Stimulated activated CD8-positive, alpha-beta memory T cell treated with anti-CD3 and anti-CD28 coated beads, Interleukin-15, amount 100 ng/mL, for 24 hours (primary cell): ENCODE results near the gene PSMC2.
"Not testable (repeated sequence)": the region's sequence is repeated elsewhere in the genome, so short reads cannot be mapped to it uniquely, and the experiment has no call there.

Experiments
- DNase-seq: peaks from one replicate; pipeline ENCODE4 v3.0.0-alpha.2; 2020; ENCODE audit warnings: low read depth

The PSMC2 gene

DNA sequence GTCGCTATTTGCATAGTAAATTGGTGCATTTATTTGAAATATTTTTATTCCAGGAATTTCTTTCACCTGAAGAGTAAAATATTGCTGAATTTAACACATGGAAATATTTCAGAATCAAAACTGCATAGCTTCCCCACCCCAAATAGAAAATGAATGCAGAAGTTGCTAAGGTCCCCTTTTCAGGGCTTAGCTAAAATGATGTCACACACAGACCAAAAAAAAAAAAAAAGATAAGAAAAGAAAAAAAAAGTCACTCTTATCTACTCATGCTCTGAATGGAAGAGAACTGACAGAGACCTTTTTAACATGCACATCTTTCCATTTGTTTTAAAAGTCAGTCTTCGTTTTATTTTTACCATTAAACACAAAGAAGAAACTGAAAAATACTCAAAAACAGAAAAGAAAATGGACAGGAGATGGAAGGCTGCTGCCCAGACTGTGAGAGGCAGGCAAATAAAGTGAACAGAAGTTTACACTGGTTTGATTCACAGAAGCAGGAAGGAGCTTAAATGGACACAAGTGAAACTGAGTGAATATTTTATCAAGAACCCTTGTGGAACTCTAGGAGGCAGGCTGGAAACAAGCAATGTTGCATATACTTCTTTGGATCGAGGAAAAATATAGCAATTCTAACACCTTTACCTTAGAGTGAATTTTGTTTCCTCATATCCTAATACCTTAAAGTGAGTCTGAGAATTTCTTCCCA lies 32.0 kb downstream of the PSMC2 start:
- no peak for DNase-seq

DNA sequence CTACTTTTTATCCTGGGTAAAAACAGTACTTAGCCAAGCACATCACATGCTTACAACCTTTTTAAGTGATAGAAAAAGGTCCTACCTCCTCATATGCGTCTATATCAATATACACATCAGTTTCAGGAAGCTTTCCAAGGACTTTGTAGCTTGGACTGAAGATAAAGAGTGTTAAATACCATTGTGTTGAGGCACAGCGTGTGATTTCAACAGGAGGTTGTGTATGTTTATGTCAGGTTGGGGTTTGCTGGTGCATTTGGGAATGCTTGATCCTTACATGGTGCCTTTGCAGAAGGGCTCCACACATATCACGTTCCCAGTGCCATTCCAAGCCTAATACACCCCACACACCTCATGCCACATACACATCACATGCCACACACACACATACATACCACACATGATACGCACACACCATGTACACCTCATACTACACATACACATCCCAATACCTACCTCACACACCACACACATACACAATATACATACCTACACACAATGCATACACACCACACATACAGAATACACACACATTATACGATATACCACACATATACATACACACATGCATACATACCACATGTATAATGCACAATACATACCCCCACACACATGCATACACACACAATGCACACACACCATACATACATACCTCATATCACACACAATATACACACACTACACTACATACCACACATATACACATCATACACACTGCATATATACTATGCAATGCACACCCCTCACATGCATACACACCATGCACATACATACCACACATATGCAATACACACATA lies 33.1 kb downstream of the PSMC2 start:
- DNase-seq = no peak

DNA sequence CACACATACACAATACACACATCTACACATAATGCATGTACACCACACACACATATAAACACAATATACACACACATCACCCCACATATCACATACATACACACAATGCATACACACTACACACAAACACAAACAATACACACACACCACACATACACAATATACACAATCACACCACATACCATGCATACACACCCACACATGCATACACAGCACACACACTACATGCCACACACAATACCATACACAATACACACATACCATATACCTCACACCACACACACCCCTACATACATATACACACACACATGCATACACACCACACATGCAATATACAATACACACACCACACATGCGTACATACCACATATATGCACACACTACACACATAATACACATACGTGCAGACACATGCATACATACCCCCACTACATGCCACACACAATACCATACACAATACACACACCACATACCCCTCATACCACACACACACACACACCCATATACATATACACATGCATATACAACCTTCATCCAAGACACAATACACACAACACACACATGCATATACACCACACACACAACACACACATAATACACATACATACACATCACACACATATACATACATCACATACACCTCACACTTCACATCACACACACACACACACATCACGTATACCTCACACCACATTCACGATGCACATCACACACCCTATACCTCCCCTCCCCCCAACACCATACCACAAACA lies 34.0 kb downstream of the PSMC2 start:
- DNase-seq = no peak

DNA sequence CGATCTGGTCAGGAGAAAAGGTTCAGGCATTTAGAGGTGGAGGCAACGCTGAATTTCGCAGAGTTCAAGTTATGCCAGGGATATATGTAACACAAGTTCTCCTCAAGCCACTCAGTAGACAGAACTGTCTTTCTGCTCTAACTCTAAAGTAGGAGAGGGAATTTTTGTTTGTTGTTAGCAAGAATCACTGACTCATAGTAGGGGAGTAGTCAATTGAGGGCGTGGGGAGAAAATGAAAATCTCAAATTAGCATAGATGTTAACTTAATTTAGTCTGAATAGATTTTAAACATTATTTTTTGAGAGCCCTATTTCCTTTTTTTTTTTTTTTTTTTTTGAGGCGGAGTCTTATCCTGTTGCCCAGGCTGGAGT lies 34.6 kb downstream of the PSMC2 start:
- no peak for DNase-seq

DNA sequence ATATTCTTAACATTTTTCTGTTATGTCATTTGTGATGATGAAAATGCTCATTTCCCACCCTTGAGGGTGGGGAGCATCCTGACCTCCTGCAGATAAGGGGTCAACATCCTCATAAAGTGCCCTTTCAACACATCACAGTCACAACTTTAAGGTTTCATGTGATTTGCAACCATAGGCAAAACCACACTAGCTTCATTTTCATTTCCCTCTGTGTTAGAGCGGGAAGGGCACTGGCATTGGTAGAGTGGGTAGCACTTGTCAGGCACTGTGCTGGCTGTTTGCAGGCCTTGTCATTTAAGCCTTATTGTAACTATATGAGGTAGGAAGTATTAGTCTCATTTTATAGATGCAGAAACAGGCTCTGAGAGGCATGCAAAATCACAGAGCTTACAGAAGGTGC lies 39.8 kb downstream of the PSMC2 start:
- DNase-seq = no peak

DNA sequence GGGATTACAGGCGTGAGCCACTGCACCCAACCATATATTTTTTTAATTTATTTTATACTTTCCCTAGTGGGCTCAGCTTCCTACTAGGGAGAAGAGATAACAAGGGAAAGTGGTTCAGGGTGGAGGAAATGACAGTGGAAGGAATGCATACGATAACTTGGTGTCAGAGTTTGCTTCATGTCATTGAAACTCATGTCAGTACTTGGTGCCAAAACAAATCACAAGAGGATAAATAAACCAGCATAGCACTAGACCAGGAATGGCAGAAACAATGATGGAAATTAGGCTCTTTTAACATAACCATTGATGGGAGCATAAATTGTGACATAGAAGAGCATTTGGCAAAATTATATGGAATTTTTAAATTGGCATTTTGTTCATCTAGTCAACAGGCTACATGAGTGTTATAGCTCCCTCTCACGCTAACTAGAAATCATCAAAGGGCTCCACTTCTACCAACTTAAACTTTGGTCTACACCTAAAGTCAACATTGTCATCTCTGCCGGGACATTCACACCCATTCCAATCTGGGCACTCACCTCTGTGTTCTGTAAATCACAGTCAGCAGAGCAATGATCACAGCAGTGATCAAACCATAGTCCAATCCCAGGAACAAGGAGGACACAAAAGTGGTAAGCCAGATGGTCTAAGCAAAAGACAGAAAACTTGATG lies 41.2 kb downstream of the PSMC2 start:
- no peak for DNase-seq

DNA sequence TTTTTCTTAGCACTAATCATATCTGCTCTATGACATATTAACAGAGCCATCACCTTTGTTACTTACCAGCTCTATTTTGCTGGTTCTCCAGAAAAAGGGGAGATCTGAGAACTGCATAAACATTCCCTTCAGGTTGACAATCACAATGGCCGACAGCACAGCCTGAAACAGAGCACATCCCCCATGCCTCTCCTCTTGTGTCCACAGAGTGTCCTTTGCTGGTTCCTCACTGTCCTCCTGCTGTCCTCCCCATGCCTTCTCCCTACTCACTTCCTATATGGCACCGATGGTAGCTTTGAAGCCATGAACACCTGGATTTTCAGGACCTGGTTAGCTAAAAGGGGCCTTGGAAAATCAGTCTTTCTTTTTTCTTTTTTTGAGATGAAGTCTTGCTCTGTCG lies 41.8 kb downstream of the PSMC2 start:
- DNase-seq = no peak

DNA sequence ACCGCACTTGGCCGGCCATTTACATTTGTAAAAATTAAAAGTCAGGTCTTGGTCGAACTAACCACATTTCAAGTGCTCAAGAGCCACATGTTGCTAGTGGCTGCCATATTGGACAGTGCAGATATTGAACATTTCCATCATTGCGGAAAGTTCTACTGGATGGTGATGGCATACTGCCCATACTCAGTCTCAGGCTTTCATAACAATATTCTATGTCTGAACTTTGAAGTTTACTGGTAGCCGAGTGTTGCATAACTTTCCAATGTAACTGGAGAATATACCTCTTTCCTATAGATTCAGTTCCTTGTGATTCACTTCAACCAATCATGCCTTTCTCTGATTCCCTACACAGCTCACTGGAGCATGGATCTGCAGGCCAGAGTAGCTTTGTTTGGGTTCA lies 43.7 kb downstream of the PSMC2 start:
- DNase-seq = no peak

DNA sequence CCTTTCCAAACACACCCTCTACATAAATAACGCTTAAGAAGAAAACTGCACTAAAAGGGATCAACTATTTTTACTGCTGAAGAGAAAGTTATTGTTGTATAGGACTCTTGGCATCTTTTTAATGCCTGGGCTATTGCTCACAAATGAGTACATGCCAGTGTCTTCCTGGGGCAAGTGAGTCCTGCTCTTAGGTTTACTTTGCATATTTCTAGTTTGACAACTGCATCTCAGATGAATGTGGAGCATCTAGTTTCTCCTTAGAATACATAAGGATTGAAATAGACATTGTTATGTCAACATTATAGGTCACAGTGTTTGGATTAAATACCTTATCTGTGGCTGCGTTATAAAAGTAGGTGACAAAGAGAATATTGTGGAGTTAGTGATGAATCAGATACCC lies 44.5 kb downstream of the PSMC2 start:
- no peak for DNase-seq

DNA sequence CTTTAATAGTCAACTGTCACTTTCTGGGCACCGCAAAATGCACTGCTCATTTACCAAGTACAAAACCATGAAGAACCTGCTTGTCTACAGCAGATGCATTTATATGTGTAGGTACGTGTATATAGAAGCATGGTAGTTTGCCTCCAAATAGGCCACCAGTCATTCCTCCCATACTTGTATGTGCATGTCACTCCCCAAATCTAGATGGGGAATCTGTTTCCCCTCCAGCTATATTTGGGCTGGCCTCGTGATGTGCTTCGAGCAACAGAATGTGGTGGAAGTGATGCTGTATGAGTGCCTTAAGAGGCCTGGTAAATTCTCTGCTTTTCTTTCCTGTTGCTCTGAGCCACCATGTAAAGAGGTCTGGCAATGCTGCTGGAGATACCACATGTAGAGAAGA lies 47.1 kb downstream of the PSMC2 start:
- no peak for DNase-seq

DNA sequence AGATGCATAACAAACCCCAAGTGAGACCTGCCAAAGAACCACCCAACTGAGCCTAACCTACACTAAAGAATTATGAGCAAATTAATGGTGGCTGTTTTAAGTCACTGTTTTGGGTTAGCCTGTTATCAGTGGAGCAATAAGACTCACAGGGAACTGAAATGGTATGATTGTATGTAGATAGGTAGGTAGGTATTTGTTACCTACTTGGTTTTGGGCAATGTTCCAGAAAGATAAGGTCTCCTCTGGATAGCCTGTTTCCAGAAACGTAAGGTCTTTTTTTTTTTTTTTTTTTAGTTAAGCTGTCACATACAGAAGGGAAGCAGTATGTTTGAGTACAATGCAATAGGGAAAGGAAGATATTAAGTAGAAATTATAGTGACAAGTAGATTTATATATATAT lies 47.6 kb downstream of the PSMC2 start:
- DNase-seq = no peak

DNA sequence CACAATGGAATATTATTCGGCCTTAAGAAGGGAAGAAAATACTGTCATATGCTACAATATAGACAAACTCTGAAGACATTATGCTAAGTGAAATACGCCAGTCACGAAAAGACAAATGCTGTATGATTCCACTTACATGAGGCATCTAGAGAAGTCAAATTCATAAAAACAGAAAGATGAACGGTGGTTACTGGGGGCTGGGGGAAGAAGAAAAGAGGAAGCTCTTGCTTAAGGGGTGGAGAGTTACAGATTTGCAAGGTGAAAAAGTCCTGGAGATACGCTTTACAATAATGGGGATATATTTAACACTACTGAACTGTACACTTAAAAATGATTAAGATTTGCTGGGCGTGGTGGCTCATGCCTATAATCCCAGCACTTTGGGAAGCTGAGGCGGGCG lies 49.0 kb downstream of the PSMC2 start:
- no peak for DNase-seq

DNA sequence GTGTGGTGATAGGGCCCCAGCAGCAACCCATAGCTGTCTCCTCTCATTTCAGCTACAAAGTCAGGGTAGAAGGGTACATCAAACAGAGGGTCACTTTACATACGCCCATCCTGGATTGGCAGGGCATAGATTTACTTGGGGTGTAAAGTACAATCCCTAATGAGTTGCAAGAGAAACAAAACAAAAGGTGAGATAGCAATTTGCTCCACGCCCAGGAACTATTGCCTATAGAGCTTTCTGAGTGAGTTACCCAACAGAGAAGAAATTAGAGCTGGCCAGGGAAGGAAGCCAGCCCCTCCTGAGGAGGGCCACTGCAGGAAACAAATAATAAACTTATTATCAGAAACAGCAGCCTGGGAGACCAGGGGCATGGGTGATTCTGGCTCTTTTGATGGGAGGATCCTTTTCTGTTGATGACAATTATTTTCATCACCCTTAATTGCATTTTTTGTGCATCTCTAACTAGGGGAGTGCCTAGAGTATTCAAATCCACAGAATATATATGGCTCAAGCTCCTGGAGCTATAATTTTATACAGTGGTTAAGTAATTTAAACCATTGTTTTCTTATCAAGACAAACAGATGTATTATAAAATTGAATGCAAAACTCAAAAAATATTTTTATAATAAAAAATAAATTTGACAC lies 51.2 kb downstream of the PSMC2 start:
- DNase-seq = no peak

DNA sequence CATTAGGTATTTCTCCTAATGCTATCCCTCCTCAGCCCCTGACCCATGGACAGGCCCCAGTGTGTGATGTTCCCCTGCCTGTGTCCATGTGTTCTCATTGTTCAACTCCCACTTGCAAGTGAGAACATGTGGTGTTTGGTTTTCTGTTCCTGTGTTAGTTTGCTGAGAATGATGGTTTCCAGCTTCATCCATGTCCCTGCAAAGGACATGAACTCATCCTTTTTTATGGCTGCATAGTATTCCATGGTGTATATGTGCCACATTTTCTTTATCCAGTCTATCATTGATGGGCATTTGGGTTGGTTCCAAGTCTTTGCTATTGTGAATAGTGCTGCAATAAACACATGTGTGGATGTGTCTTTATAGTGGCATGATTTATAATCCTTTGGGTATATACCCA lies 52.2 kb downstream of the PSMC2 start:
- DNase-seq = not testable (repeated sequence)

DNA sequence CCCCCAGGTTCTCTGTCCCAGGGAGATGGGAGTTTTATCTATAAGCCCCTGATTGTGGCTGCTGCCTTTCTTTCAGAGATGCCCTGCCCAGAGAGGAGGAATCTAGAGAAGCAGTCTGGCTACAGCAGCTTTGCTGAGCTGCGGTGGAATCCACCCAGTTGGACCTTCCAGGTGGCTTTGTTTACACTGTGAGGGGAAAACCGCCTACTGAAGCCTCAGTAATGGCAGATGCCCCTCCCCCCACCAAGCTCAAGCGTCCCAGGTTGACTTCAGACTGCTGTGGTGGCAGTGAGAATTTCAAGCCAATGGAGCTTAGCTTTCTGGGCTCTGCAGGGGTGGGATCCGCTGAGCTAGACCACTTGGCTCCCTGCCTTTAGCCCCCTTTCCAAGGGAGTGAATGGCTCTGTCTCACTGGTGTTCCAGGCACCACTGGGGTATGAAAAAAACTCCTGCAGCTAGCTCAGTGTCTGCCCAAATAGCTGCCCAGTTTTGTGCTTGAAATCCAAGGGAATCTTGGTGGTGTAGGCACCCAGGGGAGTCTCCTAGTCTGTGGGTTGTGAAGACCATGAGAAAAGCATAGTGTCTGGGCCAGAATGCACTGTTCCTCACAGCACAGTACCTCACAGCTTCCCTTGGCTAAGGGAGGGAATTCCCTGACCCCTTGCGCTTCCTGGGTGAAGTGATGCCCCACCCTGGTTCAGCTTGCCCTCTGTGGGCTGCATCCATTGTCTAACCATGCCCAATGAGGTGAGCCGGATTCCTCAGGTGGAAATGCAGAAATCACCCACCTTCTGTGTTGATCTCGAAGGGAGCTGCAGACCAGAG lies 58.6 kb downstream of the PSMC2 start:
- not testable (repeated sequence) for DNase-seq

DNA sequence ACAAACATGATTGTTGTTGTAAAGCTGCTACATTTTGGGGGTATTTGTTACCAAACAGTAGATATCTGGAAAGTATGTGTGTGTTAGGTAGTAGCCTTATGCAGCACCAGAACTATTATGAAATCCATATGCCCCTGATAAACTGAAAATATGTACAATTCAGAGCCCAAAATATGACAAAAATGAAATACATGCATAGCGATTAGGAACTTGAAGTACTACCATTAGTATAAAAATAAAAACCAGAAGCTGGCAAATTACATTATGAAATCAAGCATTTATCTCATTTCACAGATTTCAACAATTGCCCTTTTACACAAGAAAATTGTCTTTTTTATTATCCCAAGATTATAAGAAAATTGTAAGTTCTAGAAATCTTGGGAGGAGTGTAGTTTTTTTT lies 64.7 kb downstream of the PSMC2 start:
- DNase-seq = no peak

DNA sequence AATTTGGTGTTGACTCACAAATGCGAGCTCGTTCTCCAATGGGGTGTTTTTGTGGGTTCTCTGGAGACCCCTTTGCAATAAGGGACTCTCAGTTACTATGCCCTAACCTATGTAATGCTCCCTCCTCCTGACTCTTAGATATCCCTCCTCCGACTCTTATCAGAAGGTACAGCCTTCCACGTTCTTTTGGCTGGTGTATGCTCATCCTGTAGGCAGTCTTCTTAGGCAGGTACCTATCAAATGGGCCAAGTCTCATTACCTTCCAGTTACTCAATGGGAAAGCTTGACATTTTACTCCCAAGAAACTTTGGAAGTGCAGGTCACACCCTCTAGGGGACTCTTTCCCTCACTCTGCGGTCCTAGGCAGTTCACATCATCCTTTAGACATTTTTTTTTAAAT lies 66.0 kb downstream of the PSMC2 start:
- no peak for DNase-seq

DNA sequence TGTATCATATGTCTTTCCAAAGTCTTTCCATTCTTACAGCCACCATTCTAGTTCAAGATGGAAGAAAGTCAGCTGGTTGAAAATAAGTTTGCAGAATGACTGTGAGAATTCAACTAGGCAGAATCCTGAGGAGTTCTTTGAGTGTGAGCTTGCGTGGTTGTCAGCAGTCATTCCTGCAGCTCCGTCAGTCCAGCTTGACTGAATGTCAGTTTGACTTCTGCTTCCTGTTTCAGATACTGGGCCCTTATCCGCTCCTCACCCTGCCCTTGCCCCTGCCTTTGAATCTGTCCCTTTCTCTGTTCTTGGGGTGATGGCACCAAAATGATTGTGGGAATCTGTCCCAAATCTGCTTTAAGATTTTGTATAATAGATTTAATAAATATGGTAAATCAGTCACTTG lies 70.8 kb downstream of the PSMC2 start:
- DNase-seq = no peak
